ENCODE data around the gene YIF1A.

- no peak for TF ChIP-seq RFX5 (IDR thresholded peaks at IDR 0.05; ENCODE audit: low read depth, low read length)
- TF ChIP-seq RCOR1 (IDR thresholded peaks at IDR 0.05; ENCODE audit: insufficient replicate concordance, low read length), result no peak
- no peak for TF ChIP-seq POLR2A (IDR thresholded peaks at IDR 0.05; ENCODE audit: low read depth, low read length)
- TF ChIP-seq RAD21 (IDR thresholded peaks at IDR 0.05; ENCODE audit: low read length), result no peak
- TF ChIP-seq CTCF (conservative IDR thresholded peaks at IDR 0.05; ENCODE audit: low read depth, low read length), result no peak
- no peak for TF ChIP-seq BHLHE40 (IDR thresholded peaks at IDR 0.05; ENCODE audit: low read depth, low read length)
- TF ChIP-seq MAFK (IDR thresholded peaks at IDR 0.05; ENCODE audit: low read depth, low read length), result no peak
- no peak for TF ChIP-seq CEBPB (IDR thresholded peaks at IDR 0.05; ENCODE audit: low read depth, low read length)
- TF ChIP-seq, protein P1, sequence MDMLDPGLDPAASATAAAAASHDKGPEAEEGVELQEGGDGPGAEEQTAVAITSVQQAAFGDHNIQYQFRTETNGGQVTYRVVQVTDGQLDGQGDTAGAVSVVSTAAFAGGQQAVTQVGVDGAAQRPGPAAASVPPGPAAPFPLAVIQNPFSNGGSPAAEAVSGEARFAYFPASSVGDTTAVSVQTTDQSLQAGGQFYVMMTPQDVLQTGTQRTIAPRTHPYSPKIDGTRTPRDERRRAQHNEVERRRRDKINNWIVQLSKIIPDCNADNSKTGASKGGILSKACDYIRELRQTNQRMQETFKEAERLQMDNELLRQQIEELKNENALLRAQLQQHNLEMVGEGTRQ (IDR thresholded peaks at IDR 0.05; ENCODE audit: low read depth, low read length), result no peak
- no peak for TF ChIP-seq ELK1 (IDR thresholded peaks at IDR 0.05; ENCODE audit: borderline replicate concordance, low read depth, low read length)
- TF ChIP-seq NFE2L2 (IDR thresholded peaks at IDR 0.05; ENCODE audit: low read depth, low read length), result no peak
- TF ChIP-seq SMC3 (IDR thresholded peaks at IDR 0.05; ENCODE audit: low read depth, low read length), result no peak
Observed at GRCh38 chr11:66271816-66272215, 17.1 kb downstream of the YIF1A start.
